GM21447 (cell line): Measurements from ENCODE around the gene SZT2.
A peak's percentile ranks its signal among the peaks of the same experiment; 100 is the strongest.
"Not testable (repeated sequence)": the region's sequence is repeated elsewhere in the genome, so short reads cannot be mapped to it uniquely, and the experiment has no call there.

ENCODE experiments used
- ATAC-seq: cut with Tn5 transposase; IDR thresholded peaks from one replicate; pipeline ENCODE4 v1.9.1; 2021; ENCODE audit not compliant: unreplicated experiment

Gene SZT2

DNA sequence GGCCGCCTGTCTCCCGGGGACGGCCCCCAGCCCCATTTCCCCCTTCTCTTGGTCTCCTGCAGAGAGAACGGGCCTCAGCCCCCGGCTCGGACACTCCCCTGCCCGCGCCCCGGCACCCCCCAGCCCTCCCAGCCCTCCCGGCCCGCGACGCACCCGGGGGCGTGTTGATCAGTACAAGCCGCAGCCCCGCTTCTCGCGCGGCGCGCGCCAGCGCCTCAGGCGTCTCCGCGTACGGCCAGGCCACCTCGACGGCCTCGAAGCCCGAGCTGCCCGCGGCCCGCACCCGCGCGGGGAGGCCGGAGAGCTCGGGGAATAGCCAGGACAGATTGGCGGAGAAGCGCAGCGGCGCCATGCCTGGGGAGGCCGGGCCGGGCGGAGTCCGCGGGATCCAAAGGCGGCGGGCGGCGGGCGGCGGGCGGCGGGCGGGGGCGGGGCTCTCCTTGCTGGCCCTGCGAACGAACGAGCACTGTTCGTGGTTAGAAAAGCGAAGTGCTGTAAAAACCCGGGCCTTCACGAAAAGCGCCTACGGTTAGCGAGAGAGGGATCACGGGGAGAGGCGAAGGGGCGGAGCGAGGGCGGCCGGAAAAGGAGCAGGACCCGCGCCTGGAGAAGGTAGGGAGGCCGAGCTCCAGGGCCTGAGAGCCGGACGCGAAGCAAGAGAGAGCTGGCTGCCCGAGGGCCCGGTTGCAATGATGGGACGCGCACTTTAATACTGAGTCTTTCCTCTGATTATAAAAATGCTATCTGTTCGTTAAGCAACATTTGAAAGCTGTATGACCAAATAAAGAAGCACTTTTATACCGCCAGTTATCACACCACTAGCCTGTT lies 64.0 kb downstream of the SZT2 start, which contains the start of gene HYI:
Gene HYI (minus strand): TSS at position 490 of the 828 bp plus-strand sequence. CDS start 138 bp downstream, at position 352.
- peak; percentile 51 for ATAC-seq

DNA sequence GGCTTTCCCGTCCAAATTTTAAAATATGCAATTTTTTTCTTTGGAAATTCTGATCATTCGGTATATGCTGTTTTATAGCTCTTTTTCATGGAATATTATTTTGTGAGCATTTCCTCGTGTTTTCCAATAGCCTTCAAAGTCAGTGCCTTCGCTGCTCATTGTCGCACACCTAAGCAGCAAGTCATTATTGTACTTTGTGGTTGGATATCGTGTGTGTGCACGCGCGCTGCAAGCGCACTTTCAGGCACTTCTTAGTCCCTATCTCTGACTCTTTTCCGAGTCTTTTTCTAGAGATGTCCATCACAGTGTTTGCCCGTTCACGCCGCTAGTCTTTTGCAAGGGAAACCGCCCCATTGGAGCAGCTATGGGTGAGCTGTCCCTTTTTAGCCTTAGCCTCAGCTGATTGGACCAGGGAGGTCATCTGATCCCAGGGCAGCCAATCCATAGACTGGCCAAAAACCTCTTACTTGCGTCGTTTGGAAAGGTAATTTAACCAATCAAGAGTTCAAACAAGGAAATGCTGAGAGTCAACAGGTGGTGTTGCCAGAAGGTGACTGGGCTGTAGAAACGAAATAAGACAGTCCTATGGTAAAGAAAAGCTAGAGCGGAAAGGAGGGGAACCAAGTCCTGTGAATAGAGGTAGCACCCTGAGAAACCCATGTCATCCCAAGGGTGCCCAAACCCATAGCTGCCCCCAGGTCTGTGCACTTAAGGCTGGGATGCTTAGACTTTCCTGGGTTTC lies 64.7 kb downstream of the SZT2 start:
- ATAC-seq, result peak; percentile 69

DNA sequence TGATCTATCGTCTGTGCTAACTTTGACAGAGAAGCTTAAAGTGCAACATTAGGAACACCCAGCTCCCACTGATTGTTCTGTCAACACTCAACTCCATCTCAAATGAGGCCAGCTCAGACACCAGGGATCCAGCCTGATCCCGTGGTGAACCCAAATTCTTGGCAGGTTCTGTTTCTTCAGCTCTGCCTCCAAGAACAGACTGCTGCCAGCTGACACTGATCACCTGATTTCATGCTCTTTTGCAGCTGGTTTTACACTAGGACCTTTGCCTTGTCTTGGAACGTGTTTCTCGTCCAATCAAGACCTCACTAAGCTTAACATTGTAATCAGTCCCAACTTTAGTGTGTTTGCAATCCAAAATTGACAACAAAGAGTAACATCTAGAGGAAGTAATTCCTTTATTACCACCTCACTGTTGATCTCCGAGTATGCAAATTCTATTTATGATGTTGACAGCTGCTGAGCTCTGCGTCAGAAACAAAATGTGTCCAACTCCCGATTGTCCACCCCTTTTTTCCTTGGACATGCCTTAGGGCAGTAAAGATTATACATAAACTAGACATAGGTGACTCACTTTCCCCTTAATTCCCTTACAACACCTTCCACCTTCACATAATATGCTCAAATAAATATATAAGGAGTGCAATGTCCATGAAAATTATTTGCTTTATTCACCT lies 65.7 kb downstream of the SZT2 start:
- no peak for ATAC-seq

GRCh38 chr1:43458379-43458778 lies 68.7 kb downstream of the SZT2 start:
- ATAC-seq, result not testable (repeated sequence)

DNA sequence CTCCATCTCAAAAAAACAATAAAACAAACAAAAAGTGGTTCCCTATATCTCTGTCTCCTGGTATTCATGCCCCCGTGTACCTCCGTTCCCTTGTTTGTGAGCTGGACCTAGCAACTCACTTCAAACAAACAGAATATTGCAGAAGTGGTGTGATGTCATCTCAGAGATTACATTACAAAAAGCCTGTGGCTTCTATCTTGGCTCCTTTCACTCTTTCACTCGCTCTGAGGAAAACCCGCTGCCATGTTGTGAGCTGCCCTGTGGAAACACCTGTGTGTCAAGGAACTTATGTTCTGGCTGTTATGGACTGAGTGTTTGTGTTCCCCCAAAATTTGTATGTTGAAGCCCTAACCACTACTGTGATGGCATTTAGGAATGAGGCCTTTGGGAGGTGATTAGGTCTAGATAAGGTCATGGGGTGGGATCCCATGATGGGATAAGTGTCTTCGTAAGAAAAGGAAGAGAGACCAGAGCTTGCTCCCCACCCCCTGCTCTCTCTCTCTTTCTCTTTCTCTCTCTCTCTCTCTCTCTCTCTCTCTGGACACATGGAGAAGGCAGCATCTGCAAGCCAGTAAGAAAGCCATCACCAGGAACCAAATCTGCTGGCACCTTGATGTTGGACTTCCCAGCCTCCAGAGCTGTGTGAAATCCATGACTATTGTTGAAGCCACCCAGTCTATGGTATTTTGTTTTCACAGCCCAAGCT lies 71.4 kb downstream of the SZT2 start:
- no peak for ATAC-seq

DNA sequence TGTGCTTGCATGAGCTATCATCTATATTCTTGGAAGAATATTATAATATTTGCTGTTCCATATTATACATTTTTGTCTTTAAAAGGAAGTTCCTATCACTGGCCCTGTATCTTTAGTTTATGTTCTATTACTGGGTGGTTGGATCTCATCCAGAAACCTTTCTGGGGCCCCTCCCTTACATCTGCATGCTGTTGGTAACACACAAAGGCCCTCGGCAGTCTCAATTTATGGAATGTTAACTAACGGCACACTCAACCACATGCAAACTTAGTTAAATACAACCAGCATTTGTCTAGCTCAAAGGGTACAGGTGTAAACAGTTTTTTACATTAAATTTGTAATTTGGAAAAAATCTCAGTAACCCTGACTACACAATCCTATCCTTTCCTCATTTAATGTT lies 73.8 kb downstream of the SZT2 start:
- ATAC-seq, result no peak

DNA sequence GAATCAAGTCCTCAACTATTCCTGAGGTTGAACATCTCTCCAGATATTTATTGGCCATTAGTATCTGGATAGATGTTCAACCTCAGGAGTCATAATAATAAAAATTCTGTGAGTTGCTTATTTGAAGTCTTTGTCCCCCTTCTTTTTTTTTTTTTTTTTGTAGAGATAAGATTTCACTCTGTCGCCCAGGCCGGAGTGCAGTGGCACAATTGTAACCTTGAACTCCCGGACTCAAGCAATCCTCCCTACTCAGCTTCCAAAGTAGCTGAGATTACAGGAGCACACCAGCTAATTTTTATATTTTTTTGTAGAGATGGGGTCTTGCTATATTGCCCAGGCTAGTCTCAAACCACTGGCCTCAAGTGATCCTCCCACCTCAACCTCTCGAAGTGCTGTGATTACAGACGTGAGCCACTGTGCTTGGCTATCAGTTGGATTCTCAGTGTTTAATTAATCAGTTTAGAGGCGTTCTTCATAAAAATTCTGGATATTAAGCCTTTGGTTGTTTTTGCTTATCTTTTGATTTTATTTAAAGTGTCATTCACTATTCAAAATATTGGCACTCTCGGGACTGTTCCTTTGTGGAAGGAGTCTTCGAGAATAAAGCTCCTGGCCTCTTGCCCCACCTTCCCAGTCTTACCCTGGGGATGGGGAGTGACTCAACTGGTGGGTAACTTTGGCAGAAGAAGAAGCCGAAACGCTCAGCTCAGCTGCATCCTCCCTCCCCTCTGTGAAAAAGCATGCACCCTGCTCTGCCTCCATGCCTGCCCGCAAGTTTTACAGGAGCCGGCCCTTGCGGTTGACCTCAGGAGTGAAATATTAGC lies 75.2 kb downstream of the SZT2 start:
- no peak for ATAC-seq

- ATAC-seq, result no peak
Measured at GRCh38 chr1:43465505-43466067, 75.9 kb downstream of the SZT2 start.

DNA sequence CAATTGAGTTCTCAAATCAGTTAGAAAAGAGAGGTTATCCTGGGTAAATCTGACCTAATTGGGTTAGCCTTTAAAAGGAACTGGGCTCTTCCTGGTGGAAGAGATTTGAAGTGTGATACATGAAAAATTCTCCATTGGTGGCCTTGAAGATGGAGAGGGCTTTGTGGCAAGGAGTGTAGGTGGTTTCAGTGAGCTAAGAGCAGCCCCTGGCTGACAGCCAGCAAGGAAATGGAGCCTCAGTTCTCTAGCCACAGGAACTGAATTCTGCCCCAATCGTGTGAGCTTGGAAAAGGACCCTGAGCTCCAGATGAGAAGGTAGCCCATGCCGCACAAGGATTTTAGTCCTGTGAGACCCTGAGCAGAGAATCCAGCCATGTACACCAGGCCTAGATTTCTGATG lies 76.7 kb downstream of the SZT2 start:
- no peak for ATAC-seq

DNA sequence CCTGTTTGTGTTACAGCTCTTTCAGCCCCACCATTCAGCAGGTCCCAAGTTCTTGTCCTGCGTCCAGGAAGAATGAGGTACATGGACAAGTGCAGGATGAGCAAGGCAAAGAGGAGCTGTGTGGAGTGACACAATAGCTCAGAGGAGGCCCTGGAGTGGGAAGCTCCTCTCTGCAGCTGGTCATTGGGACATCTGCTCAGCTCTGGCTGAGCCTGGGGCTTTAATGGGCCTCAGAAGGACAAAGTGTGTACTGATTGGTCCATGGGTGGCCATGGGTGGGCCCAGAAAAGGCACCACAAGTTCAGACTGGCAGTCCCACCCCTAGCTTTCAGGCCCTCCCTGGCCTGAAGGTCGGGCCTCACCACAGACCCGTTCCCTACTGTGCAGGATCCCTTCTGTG lies 78.7 kb downstream of the SZT2 start:
- no peak for ATAC-seq

DNA sequence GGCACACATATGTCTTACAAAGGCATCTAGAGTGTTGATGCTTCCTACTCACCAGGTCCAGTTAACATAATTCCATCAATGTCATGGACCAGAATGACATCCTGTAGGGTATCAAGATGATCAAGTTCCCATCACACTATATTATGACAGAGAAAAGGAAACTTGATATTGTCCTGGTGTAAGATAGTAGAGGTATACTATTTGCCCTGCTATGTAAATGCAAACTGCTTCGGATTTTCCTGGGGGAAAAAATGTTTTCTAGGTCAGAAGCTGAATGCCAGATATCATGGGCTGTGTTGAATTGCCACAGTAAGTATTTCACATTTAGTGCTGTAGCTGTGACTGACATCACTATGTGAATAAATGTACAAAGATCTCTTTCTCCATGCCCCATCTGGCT lies 80.2 kb downstream of the SZT2 start:
- ATAC-seq, result no peak

- ATAC-seq, result no peak
Measured at GRCh38 chr1:43472087-43472462, 82.4 kb downstream of the SZT2 start.

- ATAC-seq, result not testable (repeated sequence)
Measured at GRCh38 chr1:43472463-43473151, 82.9 kb downstream of the SZT2 start.

GRCh38 chr1:43473463-43473862 lies 83.8 kb downstream of the SZT2 start:
- ATAC-seq, result no peak

- not testable (repeated sequence) for ATAC-seq
Measured at GRCh38 chr1:43475611-43476401, 86.1 kb downstream of the SZT2 start.

DNA sequence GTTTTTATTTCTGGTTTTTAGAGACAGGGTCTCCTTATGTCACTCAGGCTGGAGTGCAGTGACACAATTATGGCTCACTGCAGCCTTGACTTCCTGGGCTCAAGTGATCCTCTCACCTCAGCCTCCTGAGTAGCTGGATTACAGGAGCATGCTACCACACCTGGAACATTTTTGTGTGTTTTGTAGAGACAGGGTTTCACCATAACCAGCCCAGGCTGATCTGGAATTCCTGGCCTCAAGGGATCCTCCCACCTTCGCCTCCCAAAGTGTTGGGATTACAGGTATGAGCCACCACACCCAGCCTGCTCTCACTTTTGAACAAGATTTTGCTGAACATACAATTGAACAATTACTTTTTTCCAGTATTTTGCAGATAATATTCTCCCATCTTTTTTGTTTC lies 88.0 kb downstream of the SZT2 start:
- ATAC-seq, result no peak

- ATAC-seq, result no peak
Measured at GRCh38 chr1:43479414-43479813, 89.7 kb downstream of the SZT2 start.

DNA sequence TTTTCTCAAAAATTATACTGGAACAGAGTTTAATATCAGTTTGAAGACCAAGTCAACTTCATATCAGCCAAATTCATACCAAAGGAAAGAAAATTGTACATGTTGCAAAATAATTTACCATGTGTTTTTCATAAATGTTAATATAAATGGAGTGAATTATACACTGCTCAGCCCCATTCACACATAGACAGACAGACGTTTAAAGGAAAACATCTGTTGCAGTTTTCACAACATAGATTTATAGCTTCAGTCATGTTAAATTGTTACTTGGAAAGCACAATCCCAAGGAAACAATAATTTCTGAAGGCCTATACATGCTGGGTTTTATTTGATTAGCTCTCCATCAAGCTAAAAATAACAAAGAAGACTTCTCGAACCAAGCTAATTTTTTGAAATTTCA lies 91.8 kb downstream of the SZT2 start:
- no peak for ATAC-seq

DNA sequence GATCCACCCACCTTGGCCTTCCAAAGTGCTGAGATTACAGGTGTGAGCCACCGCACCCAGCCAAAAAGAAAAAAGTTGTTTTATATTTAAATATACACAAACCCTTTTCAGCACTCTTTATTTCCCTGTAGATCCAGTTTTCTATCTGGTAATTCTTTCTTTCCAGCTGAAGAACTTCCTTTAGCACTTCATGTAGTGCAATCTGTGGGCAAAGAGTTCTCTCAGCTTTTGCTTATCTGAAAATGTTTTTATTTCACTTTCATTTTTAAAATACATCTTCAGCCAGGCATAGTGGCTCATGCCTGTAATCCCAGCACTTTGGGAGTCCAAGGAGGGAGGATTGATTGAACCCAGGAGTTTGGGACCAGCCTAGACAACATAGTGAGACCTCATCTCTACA lies 92.5 kb downstream of the SZT2 start:
- ATAC-seq, result no peak
